Stimulated activated CD8-positive, alpha-beta memory T cell treated with anti-CD3 and anti-CD28 coated beads, Interleukin-2, amount 100 ng/mL, for 48 hours (primary cell): ENCODE data around the gene RAB31.
"Not testable (repeated sequence)": the region's sequence is repeated elsewhere in the genome, so short reads cannot be mapped to it uniquely, and the experiment has no call there.

ENCODE experiments used
- DNase-seq, 2 donors: peaks; one replicate each; pipeline ENCODE4 v3.0.0-alpha.2; 2020; ENCODE audit warnings: low read depth in 2 of 2

The RAB31 gene

GRCh38 chr18:9838144-9838877 is 130.2 kb downstream of the RAB31 start:
- DNase-seq, result no peak

DNA sequence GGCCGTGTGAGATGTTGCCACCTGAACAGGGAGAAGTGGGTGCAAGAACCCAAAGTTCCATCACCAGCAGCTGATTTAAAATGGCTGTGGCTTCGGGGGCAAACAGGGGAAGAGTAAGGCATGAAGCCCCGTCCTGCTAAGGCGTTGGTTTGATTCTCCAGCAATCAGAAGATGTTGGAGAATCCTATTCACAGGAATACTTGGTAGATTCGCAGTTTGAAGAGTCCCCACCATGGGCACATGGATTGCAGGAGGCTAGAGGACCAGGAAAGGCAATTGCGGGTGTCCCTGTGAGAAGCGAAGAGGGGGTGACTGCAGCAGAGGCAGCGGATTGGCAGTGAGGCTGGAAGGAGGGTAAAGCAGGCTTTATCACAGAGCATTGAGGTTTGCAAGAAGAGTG is 131.1 kb downstream of the RAB31 start:
- DNase-seq, result no peak

- DNase-seq, result no peak
These were observed 131.8 kb downstream of the RAB31 start for GRCh38 chr18:9839853-9840252.

GRCh38 chr18:9841752-9842151 is 133.7 kb downstream of the RAB31 start:
- no peak for DNase-seq

GRCh38 chr18:9842448-9842847 is 134.3 kb downstream of the RAB31 start:
- DNase-seq, result no peak

- DNase-seq, result no peak
These were observed 137.2 kb downstream of the RAB31 start for GRCh38 chr18:9845256-9845655.

DNA sequence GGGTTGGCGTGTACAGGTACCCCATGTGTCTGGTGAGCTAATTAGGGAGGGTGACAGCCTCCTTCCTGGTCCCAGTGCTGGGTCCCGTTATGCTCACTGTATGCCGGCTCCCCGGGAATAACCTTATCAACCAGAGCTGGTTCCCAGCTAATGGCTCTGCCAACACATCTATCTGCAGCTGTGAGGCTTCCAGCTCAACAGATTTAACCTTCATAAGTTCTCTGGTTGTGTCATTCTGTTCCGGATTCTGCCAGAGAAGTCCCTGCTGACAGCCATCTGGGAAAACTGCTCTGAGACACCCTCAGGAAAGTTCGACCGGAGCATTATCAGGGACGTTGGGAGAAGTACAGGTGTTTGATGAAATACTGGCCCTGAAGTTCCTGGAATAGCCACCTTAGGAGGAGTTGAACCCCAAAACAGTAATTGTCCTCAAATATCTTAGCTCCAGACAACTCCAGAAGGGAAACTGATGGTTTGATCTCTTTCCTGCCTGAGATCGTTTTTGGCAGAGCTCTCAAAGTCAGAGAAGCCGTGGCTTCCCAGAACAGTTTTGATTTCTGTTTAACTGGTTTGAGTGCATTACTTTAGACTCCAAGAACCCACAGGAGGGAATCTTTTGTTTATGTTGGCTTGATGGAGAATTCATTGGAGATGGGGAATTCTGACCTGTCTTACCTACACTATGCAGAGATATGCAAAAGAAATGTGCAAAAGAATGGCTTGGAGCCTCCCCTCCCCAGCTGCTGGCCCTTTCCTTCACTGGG is 138.2 kb downstream of the RAB31 start:
- DNase-seq, result no peak

GRCh38 chr18:9848170-9848879 is 140.2 kb downstream of the RAB31 start:
- DNase-seq, result no peak

GRCh38 chr18:9849407-9850283 is 141.5 kb downstream of the RAB31 start:
- no peak for DNase-seq

- no peak for DNase-seq
These were observed 142.2 kb downstream of the RAB31 start for GRCh38 chr18:9850309-9850708.

- DNase-seq, result no peak
These were observed 143.4 kb downstream of the RAB31 start for GRCh38 chr18:9851511-9851910.

DNA sequence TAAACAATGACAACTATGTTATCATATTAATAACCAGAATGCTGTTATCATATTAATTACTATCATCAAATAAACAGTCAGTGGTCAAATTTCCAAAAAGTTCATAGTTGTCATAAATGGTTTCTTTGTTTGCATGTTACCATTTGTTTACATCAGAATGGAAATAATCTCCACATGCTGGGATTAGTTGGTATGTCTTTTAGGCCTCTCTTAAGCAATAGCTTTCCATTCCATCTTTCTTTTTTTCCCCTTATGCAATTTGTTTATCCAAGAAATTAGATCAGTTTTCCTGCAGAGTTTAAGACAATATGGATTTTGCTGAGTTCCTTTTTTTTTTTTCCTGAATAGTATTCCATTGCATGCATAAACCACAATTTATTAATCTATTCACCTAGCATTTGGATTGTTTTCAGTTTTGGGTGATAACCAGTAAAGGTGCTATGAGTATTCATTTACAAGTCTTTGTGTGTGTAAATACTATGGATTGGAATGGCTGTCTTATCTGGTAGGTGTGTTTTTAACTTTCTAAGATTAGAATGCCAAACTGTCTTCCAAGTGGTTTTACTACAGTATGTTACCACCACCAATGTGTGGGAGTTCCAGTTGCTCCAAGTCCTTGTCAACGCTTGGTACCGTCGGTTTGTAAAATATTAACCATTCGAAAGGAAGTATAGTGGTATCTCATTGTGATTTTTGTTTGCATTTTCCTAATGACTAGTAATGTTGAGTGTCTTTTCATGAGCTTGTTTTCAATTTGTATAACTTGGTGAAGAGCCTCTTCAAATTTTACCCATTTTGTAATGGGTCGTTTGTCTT is 144.4 kb downstream of the RAB31 start:
- DNase-seq, result no peak

DNA sequence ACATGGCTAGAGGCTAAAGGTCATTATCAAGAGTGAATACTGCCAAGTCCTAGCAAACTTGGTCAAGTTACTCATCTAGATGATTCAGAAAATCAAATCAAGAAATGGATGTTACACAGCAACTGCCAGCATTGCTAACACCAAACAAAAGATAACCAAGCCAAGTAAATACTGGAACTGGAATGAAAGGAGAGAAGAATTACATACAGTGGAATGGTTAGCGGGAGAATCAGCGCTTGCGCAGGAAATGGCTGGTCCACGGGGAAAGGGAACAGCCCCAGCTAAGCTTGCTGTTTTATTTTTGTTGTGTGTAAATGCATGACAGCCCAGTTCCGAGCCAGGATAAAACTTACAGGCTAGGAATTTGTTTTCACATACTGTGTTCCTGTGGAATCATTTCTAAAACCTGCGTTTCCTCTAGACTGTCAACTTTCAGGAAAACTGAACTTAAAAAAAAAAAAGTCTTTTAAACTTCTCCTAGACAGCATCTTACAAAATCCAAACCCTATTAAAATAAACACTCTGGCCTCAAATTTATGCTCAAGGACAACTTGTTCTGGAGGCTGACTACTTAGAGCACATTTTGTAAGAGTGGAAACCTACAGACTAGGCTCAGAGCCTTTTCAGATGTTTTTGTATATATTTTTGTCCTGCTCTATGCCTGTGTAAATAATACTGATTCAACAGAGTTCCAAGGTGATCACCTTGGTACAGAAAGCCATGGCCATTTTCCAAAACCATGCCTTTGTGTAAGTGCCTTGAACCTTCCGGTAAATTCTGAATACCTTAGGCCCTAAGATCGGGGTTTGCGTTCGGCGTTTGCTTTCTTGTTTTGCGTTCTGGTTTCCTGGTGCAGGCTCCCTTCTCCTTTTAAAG is 146.9 kb downstream of the RAB31 start:
- DNase-seq, result no peak

DNA sequence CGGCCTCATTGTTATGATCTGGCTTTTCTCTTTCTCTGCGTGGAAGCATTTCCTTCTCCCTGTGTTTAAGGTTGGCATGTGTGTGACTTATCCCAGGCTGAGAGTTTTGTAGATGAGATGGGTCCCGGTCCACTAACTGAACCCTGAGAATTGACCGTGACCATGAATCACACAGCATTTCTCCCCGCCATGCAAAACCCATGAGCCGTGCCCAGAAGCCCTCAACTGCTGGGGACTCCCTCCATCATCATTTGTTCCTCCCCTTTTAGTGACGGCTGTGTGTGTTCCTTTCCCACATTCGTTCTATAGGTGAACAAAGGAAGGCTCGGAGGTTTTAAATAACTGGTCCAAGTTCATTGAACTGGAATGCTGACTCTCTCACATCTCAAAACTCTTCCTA is 147.6 kb downstream of the RAB31 start:
- DNase-seq, result no peak

GRCh38 chr18:9856092-9856491 is 148.0 kb downstream of the RAB31 start:
- no peak for DNase-seq

DNA sequence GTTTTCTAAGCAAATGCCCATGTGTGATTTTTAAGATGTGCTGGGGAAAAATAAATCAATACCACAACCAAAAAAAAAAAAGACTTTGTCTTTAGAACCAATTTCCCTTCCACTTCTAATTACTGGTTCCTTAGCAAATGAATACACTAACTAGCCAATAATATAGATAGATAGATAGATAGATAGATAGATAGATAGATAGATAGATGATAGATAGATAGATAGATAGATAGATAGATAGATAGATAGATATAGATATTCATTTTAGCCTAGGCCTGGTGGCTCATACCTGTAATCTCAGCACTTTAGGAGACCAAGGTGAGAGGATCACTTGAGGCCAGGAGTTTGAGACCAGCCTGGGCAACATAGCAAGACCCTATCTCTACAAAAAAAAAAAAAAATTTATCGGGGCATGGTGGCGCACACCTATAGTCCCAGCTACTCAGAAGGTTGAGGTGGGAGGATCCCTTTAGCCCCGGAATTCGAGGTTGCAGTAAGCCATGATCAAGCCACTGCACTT is 149.4 kb downstream of the RAB31 start:
- not testable (repeated sequence) for DNase-seq

DNA sequence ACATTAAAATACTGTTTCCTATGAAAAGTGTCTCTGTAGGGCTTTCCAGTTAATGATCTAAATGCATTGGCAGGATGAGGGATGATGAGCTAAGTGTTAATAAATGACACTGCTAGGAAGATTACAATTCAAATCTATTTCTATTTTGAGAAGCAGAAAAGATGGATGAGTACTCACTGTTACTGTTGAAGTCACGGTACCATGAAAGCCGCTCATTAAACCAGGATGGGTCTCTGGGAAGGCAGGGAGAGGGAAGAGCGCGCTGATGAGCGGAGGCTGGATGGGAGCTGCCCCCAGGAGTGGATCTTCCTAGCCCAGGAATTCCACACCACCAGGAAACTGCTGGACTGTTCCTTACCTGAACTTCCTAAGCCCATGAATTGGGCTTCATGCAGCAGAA is 150.5 kb downstream of the RAB31 start:
- DNase-seq, result no peak

GRCh38 chr18:9859232-9859631 is 151.1 kb downstream of the RAB31 start:
- no peak for DNase-seq

- no peak for DNase-seq
These were observed 152.6 kb downstream of the RAB31 start for GRCh38 chr18:9860682-9861081.

DNA sequence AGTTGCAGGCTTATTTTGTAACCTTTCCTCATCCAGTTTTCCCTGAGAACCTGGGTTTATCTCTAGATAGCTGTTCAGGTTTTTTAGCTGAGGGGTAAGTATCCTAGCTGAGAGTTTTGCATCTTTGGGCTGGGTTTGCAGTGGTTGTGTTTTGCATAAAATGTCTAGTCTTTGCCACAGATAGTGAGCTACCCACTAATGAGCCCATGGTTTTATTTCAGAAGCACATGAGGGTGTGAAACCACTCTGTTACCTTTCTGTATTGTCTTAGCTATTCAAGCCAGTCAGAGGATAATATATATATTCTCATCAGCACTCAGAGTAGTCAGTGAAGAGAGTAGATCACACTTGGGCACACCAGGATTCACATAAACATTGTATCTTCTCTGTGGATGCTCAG is 153.1 kb downstream of the RAB31 start:
- DNase-seq, result no peak
